GM20000 (cell line): ENCODE measurements around the gene TBC1D3B.

ENCODE experiments used
- DNase-seq: peaks from one replicate; pipeline ENCODE4 v3.0.0; 2012; ENCODE audit warnings: low spot score
- CTCF ChIP-seq: IDR thresholded peaks from 2 replicates; pipeline ENCODE4 v1.5.1; 2012; ENCODE audit warnings: mild to moderate bottlenecking, control low read depth; ENCODE audit errors: extremely low read depth, missing control alignments

Gene TBC1D3B

GRCh38 chr17:36132421-36132831 is 44.0 kb downstream of the TBC1D3B start:
- TF ChIP-seq CTCF: no peak
- no peak for DNase-seq

GRCh38 chr17:36131931-36132330 is 44.5 kb downstream of the TBC1D3B start:
- TF ChIP-seq CTCF: no peak

GRCh38 chr17:36131421-36131820 is 45.0 kb downstream of the TBC1D3B start:
- no peak for DNase-seq
- TF ChIP-seq CTCF: no peak

More at GRCh38 chr17:36131931-36132330, 44.5 kb downstream of the TBC1D3B start:
- DNase-seq: no peak

GRCh38 chr17:36130346-36130745 is 46.1 kb downstream of the TBC1D3B start:
- DNase-seq: no peak
- TF ChIP-seq CTCF: no peak

- no peak for DNase-seq
- TF ChIP-seq CTCF: no peak
These were observed 46.8 kb downstream of the TBC1D3B start for GRCh38 chr17:36129616-36130015.

GRCh38 chr17:36128411-36128978 is 47.9 kb downstream of the TBC1D3B start:
- no peak for DNase-seq
- no peak for TF ChIP-seq CTCF

- TF ChIP-seq CTCF: no peak
- no peak for DNase-seq
These were observed 48.5 kb downstream of the TBC1D3B start for GRCh38 chr17:36127911-36128310.
